HG03280 (cell line): Measurements from ENCODE around the gene HOXC5.

Experiments used
- ATAC-seq: cut with Tn5 transposase; IDR thresholded peaks from one replicate; pipeline ENCODE4 v1.9.1; 2021; ENCODE audit warnings: mild to moderate bottlenecking, moderate library complexity; ENCODE audit not compliant: unreplicated experiment

The HOXC5 gene

GRCh38 chr12:54045401-54045800, 12.6 kb downstream of the HOXC5 start:
- ATAC-seq: no peak

DNA sequence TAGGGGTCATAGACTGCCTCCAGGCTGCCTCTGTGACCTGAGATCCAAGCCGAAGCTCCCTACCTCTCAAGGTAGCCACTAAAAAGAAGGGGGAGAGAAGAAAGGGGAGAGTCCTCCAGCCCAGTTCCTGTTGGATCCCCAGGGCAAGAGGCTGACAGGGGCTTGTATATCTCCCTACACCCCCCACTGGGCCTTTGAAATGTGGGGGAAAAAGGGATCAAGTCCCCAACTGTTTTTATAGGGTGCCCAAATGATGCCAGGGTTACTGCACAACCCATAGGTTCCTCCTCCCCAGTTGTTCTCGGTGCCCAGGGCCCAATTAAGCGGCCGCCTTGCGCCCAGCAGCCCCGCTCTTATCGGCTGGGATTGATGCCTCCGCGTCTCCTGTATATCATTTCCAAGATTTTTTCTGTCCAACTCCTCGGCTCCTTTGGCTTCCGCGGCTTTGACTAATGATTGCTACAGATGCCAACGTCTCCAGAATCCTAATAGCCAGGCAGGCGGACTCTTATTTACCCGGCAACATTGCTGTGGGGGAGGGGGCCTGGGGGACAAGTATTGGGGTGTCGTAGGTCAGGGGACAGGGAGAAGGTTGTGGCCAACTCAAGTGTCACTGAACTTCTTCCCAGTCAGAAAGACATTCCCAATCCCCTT, 13.1 kb downstream of the HOXC5 start:
- no peak for ATAC-seq

GRCh38 chr12:54046809-54047159, 13.9 kb downstream of the HOXC5 start:
- ATAC-seq: no peak

- ATAC-seq: no peak
Measured at GRCh38 chr12:54047160-54047963, 14.5 kb downstream of the HOXC5 start.

DNA sequence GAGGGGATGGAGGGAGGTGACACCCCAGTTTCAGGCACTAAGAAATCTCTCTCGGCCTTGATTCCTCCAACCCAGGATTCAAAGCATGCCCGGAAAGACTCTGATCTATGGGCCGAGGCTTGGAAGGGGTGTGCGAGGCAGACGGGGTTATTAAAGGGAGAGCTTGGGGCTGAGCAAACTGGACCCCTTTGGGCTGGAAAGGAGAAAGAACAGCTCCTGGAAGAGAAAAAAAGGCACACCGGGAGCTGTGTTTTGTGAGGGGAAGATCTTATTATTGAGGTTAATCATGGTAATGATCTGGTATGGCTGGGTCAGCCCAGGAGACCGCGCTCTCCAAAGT, 15.1 kb downstream of the HOXC5 start:
- no peak for ATAC-seq

DNA sequence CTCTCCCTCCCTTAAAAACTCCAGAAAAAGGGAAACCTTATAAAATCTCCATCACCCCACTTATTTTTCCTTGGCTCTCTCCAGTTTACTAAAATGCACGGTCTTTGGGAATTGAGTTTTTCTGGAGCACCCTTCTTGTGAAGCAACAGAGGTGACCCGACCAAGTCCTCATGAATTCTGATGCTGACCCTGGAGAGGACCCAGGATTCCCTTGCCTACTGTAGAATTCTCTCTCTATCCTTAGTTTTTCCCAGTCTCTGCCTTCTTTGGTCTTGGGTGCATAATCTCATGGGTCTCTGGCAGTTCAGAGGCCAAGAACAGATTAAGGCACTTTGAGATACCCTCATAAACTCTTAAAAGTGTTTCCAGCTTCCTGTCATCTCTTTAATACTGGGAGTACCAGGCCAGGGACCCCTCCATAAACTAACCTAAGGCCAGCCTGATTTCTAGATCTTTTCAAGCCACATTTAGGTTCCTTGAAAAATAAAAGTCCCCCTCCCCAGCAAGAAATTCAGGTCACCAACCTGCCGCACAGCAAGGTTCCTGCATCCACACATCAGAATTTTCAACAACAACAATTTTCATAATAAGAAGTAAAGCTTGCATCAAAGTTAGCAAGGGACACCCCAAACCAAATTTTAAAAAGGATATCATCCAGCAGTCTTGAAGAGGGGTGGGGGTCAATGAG, 15.7 kb downstream of the HOXC5 start:
- no peak for ATAC-seq

- ATAC-seq: no peak
Measured at GRCh38 chr12:54049108-54049507, 16.3 kb downstream of the HOXC5 start.

GRCh38 chr12:54050482-54050810, 17.6 kb downstream of the HOXC5 start:
- no peak for ATAC-seq

DNA sequence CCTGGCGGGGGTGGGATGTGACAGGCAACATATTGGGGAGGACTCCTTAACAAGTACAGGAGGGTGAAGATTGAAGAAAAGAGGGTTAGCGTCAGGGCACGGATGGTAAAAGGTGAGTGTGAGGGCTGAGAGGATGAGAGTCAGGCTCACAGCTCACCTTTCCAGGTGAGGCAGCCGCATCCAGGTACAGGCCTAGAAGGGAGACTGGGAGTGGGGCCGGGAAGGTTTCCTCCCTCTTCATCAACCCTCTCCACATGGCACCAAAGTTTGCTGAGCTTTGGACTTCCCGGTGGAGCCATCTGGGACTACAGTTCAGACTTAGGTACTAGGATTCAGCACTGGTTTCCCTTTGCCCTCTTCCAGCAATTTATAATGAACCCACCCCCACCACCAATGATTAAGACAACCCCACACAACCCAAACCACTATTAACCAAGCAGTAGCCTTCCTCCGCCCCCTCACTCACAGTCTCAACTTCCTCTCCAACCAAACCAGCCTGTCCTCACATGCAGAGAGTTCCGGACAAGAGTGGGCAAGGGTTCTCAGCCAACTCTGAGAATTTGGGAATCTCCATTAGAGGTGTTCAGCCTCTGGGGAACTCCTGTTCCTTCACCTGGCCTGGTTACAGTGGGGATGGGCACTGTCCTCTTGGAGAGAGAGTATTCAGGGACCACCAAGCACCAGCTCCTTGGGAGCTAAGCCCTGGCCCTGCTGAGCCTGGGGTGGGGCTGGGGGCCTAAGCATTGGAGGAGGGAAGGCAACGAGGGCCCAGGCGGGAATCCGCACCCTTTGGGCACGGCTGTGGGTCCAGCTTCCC, 18.4 kb downstream of the HOXC5 start:
- no peak for ATAC-seq

DNA sequence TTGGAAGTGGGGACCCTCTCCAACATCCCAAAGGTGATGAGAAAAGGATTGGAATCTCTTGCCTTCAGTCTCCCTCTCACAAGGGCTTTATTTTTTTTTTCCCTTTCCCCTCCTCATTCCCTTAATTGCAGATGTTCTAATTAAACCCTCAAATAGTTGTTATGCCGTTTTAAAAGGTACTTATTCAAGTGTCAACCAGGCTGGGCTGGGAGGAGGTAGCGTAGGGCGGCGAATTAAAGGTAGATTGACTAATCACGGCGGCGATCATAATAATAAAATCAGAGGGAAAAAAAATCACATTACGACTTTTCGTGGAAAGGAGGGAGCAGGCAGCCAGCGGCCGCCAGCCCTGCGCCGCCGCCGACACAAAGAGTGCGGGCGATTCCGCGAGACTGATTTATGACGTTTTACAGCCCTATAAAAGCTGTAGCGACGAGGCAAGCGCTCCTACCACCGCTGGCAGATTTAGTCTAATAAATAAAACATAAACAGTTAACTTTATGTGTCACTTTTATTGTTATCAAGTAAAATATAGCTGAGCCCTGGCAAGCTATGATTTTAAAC, 19.1 kb downstream of the HOXC5 start:
- no peak for ATAC-seq

DNA sequence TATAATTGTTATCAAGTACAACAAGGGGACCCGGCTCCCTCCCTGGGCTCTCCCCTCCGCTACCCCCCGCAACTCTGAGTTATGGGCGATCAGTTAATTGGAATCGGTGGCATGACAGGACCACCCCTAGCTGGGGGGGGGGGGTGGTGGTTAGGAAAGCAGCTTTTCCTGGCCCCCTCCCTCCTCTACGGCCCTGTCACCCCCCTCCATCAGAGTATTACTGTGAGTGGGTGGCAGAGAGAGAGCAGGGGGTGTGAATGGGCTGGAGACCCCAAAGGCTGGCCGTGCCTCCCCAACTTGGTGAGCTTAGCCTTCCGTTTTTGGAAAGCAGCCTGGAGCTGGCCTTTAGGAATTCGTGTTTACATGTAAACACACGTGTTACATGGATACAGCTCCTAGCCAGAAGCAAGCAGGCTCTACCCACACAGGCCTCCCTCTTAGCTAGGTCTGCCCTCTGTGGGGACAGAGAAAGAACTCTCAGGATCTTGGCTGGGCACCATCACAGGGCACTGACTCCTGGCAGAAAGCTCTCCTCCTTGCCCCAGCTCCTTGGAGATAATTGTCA, 19.7 kb downstream of the HOXC5 start:
- ATAC-seq: no peak

DNA sequence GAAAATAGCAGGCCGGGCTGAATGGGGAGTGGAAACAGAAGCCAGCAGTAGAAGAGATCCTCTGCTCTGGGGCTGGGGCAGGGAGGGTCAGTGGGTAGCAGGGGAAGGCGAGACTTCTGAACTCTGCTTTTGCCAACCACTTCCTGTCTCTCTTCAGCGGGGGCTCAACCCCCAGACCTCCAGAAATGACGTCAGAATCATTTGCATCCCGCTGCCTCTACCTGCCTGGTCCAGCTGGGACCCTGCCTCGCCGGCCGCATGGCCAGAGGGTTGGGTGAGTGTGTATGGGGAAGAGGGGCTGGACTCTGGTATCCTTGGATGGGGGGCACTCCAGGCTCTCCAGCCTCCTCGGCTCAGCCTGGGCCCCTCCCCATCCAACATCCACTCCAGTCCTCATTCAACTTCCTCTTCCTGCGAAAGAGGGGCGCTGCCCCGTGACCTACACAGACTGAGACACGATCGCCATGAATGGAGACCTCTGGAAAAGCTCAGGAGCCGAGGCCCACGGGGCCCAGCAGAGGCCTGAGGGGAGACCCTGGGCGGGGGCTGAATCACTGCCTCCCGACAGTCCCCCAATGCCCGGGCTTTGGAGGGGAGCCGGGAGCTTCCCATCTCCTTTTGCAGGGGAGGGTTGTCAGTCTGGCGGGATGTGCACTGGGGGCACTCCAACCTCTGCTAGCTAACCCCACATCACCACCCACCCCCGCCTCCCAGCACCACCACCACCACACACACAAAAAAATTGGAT, 20.3 kb downstream of the HOXC5 start:
- peak; percentile 67 for ATAC-seq

DNA sequence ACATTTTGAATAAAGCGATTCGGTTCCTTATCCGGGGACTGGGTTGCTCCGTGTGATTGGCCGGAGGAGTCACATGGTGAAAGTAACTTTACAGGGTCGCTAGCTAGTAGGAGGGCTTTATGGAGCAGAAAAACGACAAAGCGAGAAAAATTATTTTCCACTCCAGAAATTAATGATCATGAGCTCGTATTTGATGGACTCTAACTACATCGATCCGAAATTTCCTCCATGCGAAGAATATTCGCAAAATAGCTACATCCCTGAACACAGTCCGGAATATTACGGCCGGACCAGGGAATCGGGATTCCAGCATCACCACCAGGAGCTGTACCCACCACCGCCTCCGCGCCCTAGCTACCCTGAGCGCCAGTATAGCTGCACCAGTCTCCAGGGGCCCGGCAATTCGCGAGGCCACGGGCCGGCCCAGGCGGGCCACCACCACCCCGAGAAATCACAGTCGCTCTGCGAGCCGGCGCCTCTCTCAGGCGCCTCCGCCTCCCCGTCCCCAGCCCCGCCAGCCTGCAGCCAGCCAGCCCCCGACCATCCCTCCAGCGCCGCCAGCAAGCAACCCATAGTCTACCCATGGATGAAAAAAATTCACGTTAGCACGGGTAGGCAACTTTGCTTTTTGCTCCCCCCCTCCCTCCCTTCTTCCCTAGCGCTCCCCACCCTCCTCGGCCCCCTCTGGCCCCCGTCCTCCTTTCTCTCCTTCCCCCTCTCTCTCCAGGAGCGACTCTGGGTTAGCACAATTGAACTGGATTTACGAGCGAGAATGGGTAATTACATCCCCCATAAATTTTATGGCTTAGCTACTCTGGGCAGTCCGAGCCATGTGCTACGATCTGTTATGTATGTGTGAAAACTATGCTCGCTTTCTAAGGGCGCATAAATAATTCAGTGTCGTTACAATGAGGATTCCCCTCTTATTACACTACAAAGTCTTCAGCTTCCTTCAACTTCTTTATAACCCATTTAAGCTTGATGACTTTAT, 21.2 kb downstream of the HOXC5 start, which contains the start of gene HOXC4:
Gene HOXC4, plus strand, starts transcription at position 85 of the 991 bp plus-strand sequence. Its CDS starts 88 bp downstream, at position 173.
- ATAC-seq: peak; percentile 50

- no peak for ATAC-seq
Measured at GRCh38 chr12:54054742-54055194, 21.9 kb downstream of the HOXC5 start.

GRCh38 chr12:54055552-54055951, 22.7 kb downstream of the HOXC5 start:
- ATAC-seq: no peak

DNA sequence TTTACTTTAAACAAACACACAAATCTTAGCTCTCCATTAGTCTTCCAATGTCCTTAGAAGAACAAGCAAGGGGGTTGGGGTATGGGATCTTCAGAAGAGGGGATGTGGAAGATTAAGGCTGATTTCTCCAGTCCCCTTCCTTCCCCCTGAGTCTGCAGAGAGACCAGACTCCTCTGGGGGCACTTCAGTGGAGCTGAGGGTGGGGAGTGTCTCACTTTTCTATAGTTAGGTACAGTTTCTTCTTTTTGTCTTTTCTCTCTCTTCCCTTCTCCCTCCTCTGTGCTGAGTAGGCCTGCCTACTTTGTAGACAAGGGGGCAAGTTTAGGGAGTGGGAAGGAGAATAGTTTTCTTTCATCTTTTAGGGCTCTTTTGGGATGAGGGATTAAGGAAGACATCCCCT, 23.3 kb downstream of the HOXC5 start:
- no peak for ATAC-seq

GRCh38 chr12:54058128-54058768, 25.4 kb downstream of the HOXC5 start:
- no peak for ATAC-seq

GRCh38 chr12:54059668-54060067, 26.8 kb downstream of the HOXC5 start:
- no peak for ATAC-seq
